Hindlimb muscle (tissue), 1 donor: ENCODE measurements around the gene CCDC136. TPM values are rescaled to one million over a fixed set of nuclear protein-coding genes. Genes with fewer than 3 reads are reported as not detected.

Experiments used
- DNase-seq: peaks from one replicate; pipeline ENCODE4 v3.0.0-alpha.2; 2013
- polyA plus RNA-seq: library from polyadenylated mRNA; unstranded; fragments of 120-200 nt; gene quantifications from one replicate; pipeline ENCODE4 v1.2.1, GENCODE V29; 2013; ENCODE audit not compliant: insufficient read length

CCDC136 gene
- polyA plus RNA-seq, 1 donor, result 19.1 TPM

DNA sequence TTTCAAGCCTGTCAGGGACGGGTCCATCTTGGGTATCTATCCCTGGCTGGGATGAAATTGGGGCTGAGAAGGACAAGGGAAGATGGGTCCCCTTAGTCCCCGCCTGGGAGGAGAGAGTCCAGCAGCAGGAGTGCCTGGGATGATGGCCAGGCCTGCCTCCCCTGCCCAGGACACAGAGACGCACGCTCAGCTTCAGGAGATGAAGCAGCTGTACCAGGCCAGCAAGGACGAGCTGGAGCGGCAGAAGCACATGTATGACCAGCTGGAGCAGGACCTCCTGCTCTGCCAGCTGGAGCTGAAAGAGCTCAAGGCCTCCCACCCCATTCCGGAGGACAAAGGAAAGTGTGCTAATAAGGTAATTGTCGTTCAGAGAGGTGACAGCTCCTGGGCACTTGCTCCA lies 15.4 kb downstream of the CCDC136 start:
- DNase-seq, result no peak

DNA sequence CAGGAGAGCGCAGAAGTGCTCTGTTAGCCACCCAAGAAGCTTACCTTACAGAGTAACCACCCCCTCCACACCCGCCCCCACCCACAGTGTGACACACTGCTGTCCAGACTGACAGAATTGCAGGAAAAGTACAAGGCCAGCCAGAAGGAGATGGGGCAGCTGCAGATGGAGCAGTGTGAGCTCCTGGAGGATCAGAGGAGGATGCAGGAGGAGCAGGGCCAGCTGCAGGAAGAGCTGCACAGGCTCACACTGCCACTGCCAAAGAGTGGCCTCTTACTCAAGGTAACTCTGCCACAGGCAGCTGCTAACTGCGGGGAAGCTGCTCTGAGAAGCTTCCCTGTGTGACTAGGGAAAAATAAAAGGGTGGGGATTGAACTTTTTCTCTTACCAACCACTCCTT lies 17.6 kb downstream of the CCDC136 start:
- DNase-seq, result no peak

DNA sequence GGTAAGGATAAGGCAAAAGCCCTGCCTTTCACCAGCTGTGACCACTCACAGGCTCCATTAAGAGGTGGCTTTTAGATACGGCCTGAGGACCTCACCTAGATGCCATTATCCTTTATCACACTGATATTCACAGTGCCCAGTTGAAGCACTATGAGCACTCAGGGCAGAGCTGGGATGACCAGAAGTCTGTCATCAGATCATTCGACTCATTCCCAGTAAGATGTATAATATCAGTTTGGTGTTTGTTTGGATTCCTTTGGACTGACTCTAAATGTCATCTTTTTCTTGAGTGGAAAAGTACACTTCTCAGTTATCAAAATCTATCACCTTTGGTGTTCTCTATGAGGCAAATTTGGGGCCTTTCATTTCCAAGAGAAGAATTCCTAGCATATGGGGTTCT lies 18.7 kb downstream of the CCDC136 start:
- DNase-seq, result no peak

DNA sequence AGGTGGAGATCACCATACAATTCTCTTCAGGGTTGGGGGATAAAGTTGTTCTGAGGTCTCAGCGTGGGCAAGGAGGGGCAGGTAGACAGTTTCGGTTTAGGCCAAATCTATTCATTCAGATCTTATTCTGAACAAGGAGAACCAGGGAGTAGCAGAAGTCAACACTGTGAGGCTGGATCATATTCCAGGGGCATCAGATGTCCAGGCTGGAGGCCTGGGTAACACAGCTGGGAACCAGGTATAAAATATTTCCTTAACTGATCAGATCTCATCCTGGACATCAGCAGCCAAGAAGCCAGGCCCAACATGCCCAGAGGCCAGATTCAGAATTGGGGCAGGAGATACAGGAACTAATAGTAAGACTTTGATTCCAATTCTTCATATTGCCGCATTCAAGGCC lies 19.2 kb downstream of the CCDC136 start:
- DNase-seq, result no peak

DNA sequence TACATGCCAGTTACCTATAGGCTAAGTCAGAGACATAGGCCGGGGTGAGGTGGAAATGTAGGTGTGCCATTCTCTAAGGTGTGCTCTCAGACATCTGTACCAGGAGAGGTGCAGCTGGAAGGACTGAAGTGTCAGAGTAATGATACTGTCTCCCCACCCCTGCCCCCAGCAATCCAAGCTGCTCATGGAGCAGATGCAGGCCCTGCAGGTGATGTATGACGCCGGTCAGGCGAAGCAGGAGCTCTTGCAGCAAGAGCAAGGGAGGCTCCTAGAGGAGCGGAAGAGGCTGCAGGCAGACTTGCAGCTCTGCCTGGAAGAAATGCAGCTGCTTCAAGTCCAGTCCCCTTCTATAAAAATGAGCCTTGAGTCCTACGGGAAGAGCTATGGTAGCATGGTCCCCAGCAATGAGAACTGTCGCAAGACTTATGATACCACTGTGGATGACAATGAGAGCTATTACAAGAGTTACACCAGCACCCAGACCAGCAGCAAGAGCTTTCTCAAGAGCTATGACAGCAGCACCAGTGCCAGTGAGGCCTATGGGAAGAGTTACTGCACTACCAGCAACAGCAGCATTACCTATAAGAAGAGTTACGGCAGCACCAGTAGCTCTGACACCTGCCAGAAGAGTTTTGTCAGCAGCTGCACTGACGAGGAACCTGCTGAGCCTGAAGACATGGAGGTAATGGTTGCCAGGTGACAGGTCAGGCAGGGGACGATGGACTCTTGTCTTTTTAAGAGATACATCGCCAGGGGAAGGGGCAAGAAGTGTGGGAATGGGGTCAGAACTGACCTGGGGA lies 20.1 kb downstream of the CCDC136 start:
- DNase-seq, result no peak

DNA sequence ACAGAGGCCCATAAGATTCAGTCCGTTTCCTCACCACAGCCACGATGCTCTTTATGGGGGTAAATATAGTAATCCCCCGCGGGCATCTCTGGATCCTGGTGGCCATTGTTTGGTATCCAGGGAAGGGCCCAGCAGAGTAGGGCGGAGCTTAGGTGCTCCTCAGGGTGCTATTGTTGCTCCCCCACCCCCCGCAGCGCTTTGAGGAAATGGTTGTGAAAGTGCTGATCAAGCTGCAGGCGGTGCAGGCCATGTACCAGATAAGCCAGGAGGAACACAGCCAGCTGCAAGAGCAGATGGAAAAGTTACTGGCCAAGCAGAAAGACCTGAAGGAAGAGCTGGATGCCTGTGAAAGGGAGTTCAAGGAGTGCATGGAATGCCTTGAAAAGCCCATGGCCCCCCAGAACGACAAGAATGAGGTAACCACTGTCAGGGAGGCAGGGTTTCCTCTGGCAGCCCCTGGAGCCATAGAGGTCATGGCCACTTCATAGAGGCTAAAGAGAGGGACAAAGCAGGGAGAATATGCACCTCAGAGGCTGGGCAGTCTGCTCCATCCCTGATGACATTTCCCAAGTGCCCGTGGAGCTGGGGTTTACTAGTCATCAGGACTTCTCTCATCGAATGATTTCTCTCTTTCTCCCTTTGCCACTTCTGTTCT lies 20.9 kb downstream of the CCDC136 start:
- DNase-seq, result peak; percentile 46

DNA sequence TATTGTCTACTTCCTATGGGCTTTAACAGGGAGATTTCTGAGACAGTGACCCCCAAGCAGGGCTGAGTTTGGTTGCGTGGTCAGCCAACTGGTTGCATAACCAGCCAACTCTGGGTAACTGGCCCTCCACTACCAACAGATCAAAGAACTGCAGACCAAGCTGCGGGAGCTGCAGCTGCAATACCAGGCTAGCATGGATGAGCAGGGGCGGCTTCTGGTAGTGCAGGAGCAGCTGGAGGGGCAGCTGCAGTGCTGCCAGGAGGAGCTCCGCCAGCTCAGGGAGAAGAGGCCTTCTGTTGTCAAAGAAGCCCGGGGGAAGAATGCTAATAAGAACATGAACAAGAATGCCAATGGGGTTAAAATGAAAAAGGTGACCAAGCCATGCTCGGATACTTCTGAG lies 22.7 kb downstream of the CCDC136 start:
- DNase-seq, result no peak

DNA sequence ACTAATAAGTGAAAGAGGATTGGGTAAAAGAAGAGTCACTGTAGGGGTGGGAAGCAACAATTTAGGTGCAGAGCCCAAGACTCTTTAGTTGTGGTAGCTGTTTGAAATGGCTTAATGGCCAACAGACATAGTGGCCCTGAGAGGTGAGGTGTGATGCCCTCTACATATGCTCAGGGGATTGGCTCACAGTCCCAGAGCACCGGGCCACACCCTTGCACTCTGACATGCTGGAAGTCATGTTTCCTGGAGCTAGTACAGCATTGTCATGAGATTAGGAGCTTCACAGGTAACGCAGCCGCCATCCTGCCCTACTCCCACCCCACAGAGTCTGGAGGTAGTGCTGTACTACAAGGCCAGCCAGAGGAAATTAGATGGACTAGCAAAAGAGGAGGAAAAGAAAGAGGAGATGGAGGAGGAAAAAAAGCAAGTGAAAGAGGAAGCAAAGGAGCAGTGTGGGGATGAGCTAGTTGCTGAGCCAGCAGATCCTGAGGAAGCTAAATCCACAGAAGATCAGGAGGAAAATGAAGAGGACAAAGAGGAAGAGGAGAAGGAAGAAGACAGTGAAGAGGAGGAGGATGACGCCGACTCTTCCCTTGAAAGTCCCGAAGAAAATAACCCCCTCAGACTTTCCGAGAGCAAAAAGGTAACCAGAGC lies 23.6 kb downstream of the CCDC136 start:
- no peak for DNase-seq

DNA sequence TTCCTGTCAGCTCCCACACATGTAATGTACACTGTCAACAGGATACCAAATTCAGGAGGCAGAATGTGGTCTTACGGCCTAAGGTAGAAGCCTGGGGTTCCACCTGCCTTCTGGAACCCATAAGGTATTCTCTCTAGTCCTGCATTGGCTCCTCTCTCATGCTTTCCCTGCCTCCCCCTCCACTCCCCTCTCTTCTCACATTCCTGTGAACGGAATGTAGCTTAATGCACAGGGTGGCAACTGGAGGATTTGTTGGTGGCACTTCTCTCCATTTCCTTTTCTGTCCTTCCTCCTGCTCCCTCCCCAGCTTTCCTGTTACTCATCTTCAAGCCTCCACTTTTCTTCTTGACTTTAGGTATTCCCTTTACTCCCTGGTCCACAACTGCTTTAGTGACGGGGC lies 26.9 kb downstream of the CCDC136 start:
- DNase-seq, result no peak

DNA sequence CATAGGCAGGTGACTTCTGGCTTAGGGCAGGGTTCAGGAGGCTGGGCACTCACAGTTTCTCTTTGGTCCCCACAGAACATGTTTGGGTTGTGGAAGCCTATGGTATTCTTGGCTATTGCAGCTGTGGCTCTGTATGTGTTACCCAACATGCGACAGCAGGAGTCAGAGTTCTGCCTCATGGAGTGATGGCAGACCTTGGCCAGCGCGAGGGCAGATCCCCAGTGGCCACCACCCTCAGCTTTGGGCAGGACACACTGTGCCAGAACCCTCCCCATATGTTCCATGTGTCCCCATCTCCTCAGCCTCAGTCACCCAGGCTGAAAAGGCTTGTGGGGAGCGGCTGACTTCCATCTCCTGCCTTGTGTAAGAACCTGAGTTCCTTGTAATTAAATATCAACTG lies 30.0 kb downstream of the CCDC136 start:
- DNase-seq, result no peak

DNA sequence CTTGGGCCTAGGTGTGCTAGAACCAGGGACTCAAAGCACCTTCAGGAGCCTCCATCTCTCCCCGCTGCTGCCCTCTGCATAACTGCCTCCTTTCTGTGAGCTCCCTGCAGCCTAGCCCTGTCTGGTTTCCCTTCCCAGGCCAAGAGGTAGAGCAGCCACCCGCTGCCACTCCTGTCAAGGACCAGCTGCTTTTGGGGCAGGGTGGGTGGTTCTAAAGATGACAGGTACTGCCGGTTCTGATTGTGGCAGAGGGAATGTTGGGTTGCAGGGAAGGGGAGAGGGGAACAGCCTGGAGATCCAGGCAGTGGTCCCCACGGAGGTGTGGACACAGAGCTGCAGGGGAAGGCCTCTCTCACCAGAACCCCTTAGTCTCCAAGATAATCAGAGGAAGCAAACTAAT lies 34.7 kb downstream of the CCDC136 start:
- no peak for DNase-seq

DNA sequence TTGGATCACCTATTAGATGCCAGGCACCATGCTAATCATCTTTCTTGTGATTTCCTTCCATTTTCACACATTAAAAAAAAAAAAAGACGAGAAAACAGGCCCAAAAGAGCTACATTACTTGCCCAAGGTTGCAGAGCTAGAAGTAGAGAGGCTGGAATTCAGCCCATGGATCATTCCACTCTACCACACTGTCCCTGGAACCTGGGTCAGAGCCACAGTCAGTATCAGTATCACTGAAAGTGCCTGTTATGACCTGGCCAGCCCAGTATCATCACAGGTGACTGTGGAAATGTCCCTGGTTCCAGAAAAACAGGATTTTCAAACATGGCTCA lies 35.1 kb downstream of the CCDC136 start:
- DNase-seq, result no peak

DNA sequence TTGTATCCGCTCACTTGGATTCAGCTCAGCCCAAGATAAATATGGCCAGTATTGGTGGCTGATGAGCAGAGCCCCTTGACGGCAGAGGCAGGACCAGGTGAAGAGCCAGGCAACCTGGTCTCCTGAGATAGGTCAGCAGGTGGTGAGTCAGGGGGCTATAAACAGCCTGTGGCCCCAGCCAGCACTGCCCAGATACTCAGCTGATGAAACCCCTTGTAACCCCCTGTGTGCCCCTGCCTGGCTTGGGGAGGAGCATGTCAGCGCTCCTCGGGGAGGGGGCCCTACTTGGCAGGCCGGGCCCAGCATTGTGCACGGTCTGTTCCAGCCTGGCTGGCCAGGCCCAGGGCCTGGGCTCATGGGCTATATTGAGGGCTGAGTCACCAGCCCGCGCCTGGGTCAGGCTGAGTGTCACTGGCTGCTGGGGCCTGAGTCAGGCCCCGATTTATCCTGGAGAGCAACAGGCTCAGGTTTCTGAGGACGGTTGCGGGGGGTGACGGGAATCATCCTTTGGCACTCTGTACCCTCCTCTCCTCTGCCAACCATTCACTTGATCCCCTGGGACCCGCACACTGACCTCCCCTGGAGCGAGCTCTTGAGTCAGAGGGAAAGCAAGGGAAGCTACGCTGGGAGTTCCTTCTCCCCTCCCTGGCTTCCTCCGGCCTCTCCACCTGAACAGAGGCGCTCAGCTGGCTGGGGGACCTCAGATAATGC lies 35.6 kb downstream of the CCDC136 start:
- DNase-seq, result peak; percentile 36

DNA sequence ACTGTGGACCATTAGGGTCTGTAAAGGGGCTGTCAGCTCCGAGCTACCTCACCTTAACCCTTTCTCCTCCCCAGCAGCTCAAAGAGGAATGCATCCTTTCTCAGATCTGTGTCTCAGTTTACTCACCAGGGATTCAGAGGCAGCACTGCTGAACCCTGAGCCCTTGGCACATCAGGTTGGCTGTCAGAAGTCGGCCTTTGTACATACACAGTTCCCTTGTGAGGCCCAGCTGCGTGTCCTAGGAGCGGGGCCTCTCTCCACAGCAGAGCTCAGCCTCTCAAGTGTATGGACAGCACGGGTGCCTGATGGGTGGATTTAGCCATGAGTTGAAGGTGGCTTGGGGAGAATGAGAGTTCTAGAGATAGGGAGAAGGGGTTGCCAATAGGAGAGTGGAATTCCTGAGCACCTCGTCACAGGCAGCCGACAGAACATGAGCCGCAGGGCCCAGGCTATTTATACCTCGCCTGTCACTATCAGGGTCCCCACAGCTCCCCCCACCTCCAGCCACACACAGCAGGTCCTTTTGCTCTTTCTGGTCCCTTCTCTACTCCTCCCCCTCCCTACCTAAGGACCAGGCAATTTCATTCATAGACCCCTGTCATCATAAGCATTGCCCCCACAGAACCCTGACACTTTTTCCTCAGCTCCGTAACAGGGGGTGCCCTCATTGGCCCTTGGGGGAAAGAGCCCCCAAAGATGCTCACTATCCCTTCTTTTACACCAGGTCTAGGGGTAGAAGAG lies 36.4 kb downstream of the CCDC136 start:
- DNase-seq, result no peak

DNA sequence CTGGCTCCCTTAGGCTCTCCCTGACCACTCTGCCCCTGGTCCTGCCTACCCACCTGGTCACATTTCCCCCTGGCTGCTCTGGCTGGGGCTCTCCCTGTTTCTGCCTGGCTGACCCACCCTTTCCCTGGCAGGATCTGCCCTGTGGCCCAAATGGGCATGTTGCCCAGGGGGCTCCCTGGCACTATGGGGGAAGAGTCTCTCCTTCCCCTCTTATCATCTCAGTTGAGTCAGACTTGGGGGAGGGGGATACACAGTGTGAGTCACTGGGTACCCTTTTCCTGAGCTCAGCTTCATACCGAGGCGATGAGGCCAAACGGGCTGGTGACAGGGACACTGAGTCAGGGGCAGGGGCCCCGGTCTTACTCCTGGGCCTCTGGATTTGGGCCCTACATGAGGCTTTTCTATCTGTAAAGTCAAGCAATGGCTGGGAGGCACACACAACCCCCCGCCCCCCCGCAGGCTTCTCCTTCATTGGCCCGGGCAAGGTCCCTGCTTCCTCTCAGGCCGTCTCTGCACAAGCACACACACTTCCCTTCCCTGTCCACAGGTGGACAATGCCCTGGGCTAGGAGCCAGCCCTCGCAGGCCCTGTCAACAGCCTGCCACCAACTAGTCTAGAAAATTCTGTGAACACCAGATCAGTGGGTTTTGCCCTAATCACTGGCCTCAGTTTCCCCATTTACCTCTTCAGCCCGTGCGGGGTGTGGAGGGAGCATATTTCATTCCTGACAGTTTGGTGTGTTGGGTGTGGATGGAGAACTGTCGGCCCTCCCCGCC lies 37.8 kb downstream of the CCDC136 start:
- DNase-seq, result peak; percentile 42

DNA sequence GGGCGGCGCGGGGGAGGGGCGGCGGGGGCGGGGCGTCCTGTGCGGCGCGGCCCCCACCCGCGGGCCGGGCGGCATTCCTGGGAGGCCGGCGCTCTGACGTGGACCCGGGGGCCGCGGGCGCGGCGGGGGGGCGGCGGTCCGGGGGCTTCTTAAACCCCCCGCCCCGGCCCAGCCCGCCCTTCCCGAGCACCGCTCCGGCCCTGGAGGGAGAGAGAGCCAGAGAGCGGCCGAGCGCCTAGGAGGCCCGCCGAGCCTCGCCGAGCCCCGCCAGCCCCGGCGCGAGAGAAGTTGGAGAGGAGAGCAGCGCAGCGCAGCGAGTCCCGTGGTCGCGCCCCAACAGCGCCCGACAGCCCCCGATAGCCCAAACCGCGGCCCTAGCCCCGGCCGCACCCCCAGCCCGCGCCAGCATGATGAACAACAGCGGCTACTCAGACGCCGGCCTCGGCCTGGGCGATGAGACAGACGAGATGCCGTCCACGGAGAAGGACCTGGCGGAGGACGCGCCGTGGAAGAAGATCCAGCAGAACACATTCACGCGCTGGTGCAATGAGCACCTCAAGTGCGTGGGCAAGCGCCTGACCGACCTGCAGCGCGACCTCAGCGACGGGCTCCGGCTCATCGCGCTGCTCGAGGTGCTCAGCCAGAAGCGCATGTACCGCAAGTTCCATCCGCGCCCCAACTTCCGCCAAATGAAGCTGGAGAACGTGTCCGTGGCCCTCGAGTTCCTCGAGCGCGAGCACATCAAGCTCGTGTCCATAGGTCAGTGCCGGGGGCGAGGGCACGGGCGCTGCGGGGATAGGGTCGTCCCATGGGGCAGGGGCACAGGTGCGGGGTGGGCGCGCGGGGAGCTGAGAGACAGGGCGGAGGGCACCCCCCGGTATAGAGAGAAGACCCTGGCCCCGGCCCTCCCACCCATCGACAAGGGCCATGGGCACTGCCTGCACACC lies 38.7 kb downstream of the CCDC136 start, which contains the start of gene FLNC:
Gene FLNC (plus strand): TSS at position 176 of the 947 bp plus-strand sequence. CDS start 232 bp downstream, at position 408.
- DNase-seq, result peak; percentile 79

DNA sequence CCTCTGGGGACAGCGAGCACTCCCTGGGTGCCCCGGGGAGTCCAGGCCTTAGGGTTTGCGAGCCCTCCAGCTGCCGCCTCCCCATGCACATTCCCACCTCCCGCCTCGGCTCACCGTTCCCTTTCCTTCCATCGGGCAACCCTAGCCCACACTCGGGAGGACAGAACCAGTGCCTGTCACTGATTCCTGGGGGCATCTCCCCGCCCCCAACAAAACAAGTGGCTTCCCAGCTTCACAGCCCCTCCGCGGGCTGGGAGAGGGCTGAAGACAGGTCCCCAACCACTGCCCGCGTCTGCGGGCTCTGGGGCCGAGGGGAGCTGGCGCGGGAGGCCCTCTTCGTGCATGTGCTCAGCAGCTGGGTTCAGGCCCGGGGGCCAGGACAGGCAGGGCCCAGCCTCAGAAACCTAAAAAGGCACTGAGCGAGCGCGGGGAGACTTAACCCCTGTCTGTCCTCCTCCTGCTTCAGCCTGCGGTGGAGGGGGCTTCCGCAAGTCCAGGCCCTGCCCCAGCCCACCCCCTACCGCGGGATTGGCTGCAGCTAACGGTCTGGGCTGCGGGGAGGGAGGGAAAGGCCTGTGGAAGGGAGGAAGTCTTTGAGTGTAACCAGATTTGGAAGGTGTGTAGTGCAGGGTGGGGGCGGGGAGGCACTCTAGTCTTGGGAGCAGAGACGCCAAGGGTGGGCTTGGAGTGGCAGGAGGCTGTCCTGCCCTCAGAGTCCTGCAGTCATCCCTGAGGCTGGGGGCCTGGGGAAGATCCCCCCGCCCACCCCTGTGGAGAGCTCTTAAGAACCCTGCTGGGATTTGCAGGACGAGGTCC lies 39.6 kb downstream of the CCDC136 start:
- peak; percentile 80 for DNase-seq

DNA sequence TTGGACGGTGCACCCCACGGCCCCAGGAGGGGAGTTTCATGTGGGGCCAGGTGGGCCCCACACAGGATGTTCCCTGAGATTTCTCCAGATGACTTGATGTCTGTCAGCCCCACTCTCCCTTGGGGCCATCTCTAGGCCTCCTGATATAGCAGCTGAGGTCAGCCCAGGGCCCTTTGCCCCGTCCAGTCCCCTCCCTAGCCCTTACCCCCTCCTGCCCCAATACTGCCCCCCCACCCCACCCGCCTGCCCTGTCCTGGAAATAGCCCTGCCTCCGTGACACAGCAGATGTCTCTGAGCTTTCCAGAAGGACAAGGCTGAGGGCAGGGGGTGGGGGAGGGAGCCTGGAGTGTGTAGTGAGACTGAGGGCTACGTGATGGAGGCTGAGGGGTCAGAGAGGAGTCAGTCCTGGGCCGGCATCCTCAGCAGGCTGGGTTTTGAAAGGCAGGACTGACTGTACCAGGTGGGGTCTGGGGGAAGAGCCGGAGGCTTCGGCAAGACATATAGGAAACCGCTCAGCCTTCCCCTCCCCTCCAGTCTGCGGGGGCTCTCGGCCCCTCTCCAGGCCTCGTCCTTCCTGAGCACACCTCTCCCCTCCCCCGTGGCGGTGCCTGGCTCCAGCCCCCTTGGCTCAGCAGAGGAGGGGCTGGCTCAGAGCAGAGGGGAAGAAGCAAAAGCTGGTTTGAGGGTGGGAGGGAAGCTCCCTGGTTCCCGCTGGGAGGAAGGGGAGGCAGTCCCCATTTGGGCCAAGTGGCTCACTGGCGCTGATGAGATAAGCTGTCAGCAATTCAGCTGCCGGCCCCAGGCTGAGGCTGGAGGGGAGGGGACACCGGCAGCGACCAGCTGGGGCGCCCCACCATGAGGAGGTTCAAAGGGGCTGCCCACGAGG lies 40.5 kb downstream of the CCDC136 start:
- peak; percentile 86 for DNase-seq

DNA sequence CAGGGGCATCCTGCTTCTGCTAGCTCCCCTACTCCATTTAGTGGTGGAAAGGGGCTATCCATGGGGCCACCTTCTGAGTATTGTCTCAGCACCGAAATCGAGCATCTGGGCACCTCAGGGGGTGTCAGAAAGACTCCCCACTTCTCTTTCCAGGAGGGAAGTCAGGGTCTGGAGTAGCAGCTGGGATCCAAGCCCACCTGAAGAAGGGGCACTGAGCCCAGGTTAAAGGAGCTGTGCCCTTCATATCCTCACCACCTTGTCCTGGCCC lies 41.0 kb downstream of the CCDC136 start:
- DNase-seq, result no peak
